GM23338 (cell line): Measurements from ENCODE around the gene CLASRP. TPM values are rescaled to one million over a fixed set of nuclear protein-coding genes. Genes with fewer than 3 reads are reported as not detected.

Experiments used
- ATAC-seq: fragments of 200-7000 bp; cut with Tn5 transposase; 3 replicates; pipeline ENCODE4 v1.9.1; 2020
- DNase-seq: peaks from one replicate; pipeline ENCODE4 v3.0.0-alpha.2; 2015; ENCODE audit warnings: low spot score
- H2AFZ ChIP-seq: fragments of 200-600 bp; sonication (generic); 2 replicates; pipeline ENCODE4 v1.8.0; 2016; ENCODE audit warnings: antibody characterized with exemption, mild to moderate bottlenecking, moderate library complexity
- H3F3A ChIP-seq: fragments of 200-600 bp; sonication (generic); replicated peaks from 2 replicates; pipeline ENCODE4 v1.8.0; 2017; ENCODE audit warnings: antibody characterized with exemption, mixed run types, low read depth
- H3K27ac ChIP-seq: fragments of 200-600 bp; sonication (generic); 2 replicates; pipeline ENCODE4 v1.6.1; 2016; ENCODE audit warnings: low read depth
- H3K27me3 ChIP-seq: fragments of 200-600 bp; sonication (generic); 2 replicates; pipeline ENCODE4 v1.8.0; 2016; ENCODE audit warnings: mild to moderate bottlenecking, mixed run types, moderate library complexity; ENCODE audit not compliant: insufficient read depth
- H3K36me3 ChIP-seq: fragments of 200-600 bp; sonication (generic); 2 replicates; pipeline ENCODE4 v1.8.0; 2016; ENCODE audit warnings: mild to moderate bottlenecking; ENCODE audit not compliant: insufficient read depth
- H3K4me1 ChIP-seq: fragments of 200-600 bp; sonication (generic); 2 replicates; pipeline ENCODE4 v1.8.0; 2016; ENCODE audit warnings: mild to moderate bottlenecking, moderate library complexity; ENCODE audit not compliant: insufficient read depth
- H3K4me2 ChIP-seq: fragments of 200-600 bp; sonication (generic); 2 replicates; pipeline ENCODE4 v1.7.1; 2017; ENCODE audit warnings: mixed run types
- H3K4me3 ChIP-seq: fragments of 200-600 bp; sonication (generic); 2 replicates; pipeline ENCODE4 v1.6.1; 2016; ENCODE audit warnings: mixed run types
- H3K79me2 ChIP-seq: fragments of 200-600 bp; sonication (generic); replicated peaks from 2 replicates; pipeline ENCODE4 v1.8.0; 2017; ENCODE audit warnings: mild to moderate bottlenecking; ENCODE audit not compliant: insufficient read depth
- H3K9me2 ChIP-seq: fragments of 200-600 bp; sonication (generic); 2 replicates; pipeline ENCODE4 v1.8.0; 2017; ENCODE audit not compliant: insufficient read depth
- H4K20me1 ChIP-seq: fragments of 200-600 bp; sonication (generic); replicated peaks from 2 replicates; pipeline ENCODE4 v1.8.0; 2017; ENCODE audit warnings: mild to moderate bottlenecking; ENCODE audit not compliant: insufficient read depth
- H3K27ac Mint-ChIP-seq: 2 replicates; pipeline ENCODE4 v1.8.0; 2020; ENCODE audit warnings: inconsistent platforms, mild to moderate bottlenecking, moderate library complexity, mixed read lengths
- H3K27me3 Mint-ChIP-seq: 3 replicates; pipeline ENCODE4 v1.8.0; 2022; ENCODE audit warnings: low read depth, mild to moderate bottlenecking, moderate library complexity, mixed read lengths, inconsistent platforms; ENCODE audit not compliant: insufficient read depth, poor library complexity
- H3K36me3 Mint-ChIP-seq: 3 replicates; pipeline ENCODE4 v1.8.0; 2021; ENCODE audit warnings: low read depth, mild to moderate bottlenecking, inconsistent platforms, moderate library complexity, mixed read lengths
- H3K4me1 Mint-ChIP-seq: 3 replicates; pipeline ENCODE4 v1.8.0; 2020; ENCODE audit warnings: mild to moderate bottlenecking, inconsistent platforms, mixed read lengths
- H3K4me3 Mint-ChIP-seq: 3 replicates; pipeline ENCODE4 v1.8.0; 2021; ENCODE audit warnings: moderate library complexity, mild to moderate bottlenecking, inconsistent platforms, mixed read lengths
- H3K9me3 Mint-ChIP-seq: 3 replicates; pipeline ENCODE4 v1.8.0; 2020; ENCODE audit warnings: moderate library complexity, mild to moderate bottlenecking, inconsistent platforms, mixed read lengths
- CREB1 ChIP-seq: fragments of 250-450 bp; sonication (Bioruptor Pico); IDR thresholded peaks from 2 replicates; pipeline ENCODE4 v1.5.0; 2020; ENCODE audit warnings: low read depth, mild to moderate bottlenecking, moderate library complexity
- ETS1 ChIP-seq: IDR thresholded peaks from 2 replicates; pipeline ENCODE4 v1.6.1; 2016; ENCODE audit warnings: antibody characterized with exemption
- EZH2 ChIP-seq: fragments of 200-600 bp; sonication (generic); IDR thresholded peaks from one replicate; pipeline ENCODE4 v1.8.0; 2017; ENCODE audit warnings: antibody characterized with exemption, mild to moderate bottlenecking, low read depth; ENCODE audit not compliant: unreplicated experiment
- EZH2phosphoT487 ChIP-seq: fragments of 200-600 bp; sonication (generic); IDR thresholded peaks from one replicate; pipeline ENCODE4 v1.8.1; 2018; ENCODE audit warnings: antibody characterized with exemption; ENCODE audit not compliant: unreplicated experiment
- JUNB ChIP-seq: IDR thresholded peaks from one replicate; pipeline ENCODE4 v1.6.1; 2016; ENCODE audit warnings: antibody characterized with exemption; ENCODE audit not compliant: unreplicated experiment
- NANOG ChIP-seq: IDR thresholded peaks from 2 replicates; pipeline ENCODE4 v1.6.1; 2016; ENCODE audit warnings: antibody characterized with exemption, borderline replicate concordance
- REST ChIP-seq: IDR thresholded peaks from one replicate; pipeline ENCODE4 v1.6.1; 2018; ENCODE audit warnings: antibody characterized with exemption; ENCODE audit not compliant: unreplicated experiment
- STAT1 ChIP-seq: IDR thresholded peaks from one replicate; pipeline ENCODE4 v1.6.1; 2016; ENCODE audit warnings: antibody characterized with exemption; ENCODE audit not compliant: unreplicated experiment
- ZNF114 ChIP-seq: fragments of 250-450 bp; sonication (Bioruptor Pico); IDR thresholded peaks from 2 replicates; pipeline ENCODE4 v1.5.0; 2020; ENCODE audit warnings: mild to moderate bottlenecking, moderate library complexity
- ZNF331 ChIP-seq: fragments of 250-450 bp; sonication (Bioruptor Pico); IDR thresholded peaks from 2 replicates; pipeline ENCODE4 v1.5.0; 2020; ENCODE audit warnings: low read depth, mild to moderate bottlenecking, moderate library complexity
- polyA plus RNA-seq: library from polyadenylated mRNA; unstranded; fragments of >200 nt; fragmentation: Nextera tagmentation; extraction: Ambion mirVana; gene quantifications from 2 replicates; pipeline ENCODE4 v1.2.1, GENCODE V29; 2016
- total RNA-seq: library from RNA; depleted of rRNA; stranded (reverse); fragments of >200 nt; shearing (Covaris generic); gene quantifications from 2 replicates; pipeline ENCODE4 v1.2.3, GENCODE V29; 2014

CLASRP gene
- total and polyA plus RNA-seq, 2 experiments from 2014 or later: 27.1 to 78.7 TPM

GRCh38 chr19:45070214-45070613 lies 31.4 kb downstream of the CLASRP start:
- DNase-seq: no peak
- Mint-ChIP-seq H3K9me3 (no peaks in the 10 kb centered on the region), H3K4me3 (no peak overlapping the region), H3K4me1 (peaks cover 10% of the 10 kb centered on the region; the same call in 2 of the 3 replicates), H3K27ac (no peak overlapping the region), H3K36me3 (peaks cover 50% of the 10 kb centered on the region), H3K27me3 (peaks cover 16% of the 10 kb centered on the region)
- peaks cover 14% of the 10 kb centered on the region; the same call in 1 of the 2 replicates for H3F3A ChIP-seq
- peaks cover 8% of the 10 kb centered on the region; the same call in 1 of the 2 replicates for H3K36me3 ChIP-seq
- peaks cover 17% of the 10 kb centered on the region for H4K20me1 ChIP-seq
- no peak overlapping the region for H3K27ac ChIP-seq
- H2AFZ ChIP-seq: no peak overlapping the region
- ATAC-seq: no peak
- H3K4me3 ChIP-seq: no peak overlapping the region
- TF ChIP-seq REST (no peak), ZNF331 (CRISPR knock-in tag) (no peak), JUNB (no peak), ETS1 (no peak), ZNF114 (CRISPR knock-in tag) (no peak), EZH2 (no peak), NANOG (no peak), CREB1 (CRISPR knock-in tag) (no peak)
- peaks cover 10% of the 10 kb centered on the region for H3K4me1 ChIP-seq
- peaks cover 31% of the 10 kb centered on the region for H3K79me2 ChIP-seq
- H3K4me2 ChIP-seq: no peak overlapping the region
- no peaks in the 10 kb centered on the region for H3K27me3 ChIP-seq
- no peaks in the 10 kb centered on the region for H3K9me2 ChIP-seq

- Mint-ChIP-seq H3K9me3 (no peaks in the 10 kb centered on the region), H3K27ac (no peak overlapping the region), H3K4me1 (peaks cover 10% of the 10 kb centered on the region; the same call in 2 of the 3 replicates), H3K27me3 (peaks cover 16% of the 10 kb centered on the region), H3K4me3 (no peak overlapping the region), H3K36me3 (peaks cover 45% of the 10 kb centered on the region)
- Histone ChIP-seq H3K27ac (no peak overlapping the region), H2AFZ (no peak overlapping the region), H3K9me2 (no peaks in the 10 kb centered on the region), H4K20me1 (peaks cover 17% of the 10 kb centered on the region), H3F3A (0 out of 2 replicates have a peak, but pooled peaks cover 16% of the 10 kb centered on the region), H3K4me1 (peaks cover 10% of the 10 kb centered on the region), H3K36me3 (peaks cover 8% of the 10 kb centered on the region; the same call in 1 of the 2 replicates), H3K27me3 (no peaks in the 10 kb centered on the region), H3K79me2 (peaks cover 30% of the 10 kb centered on the region), H3K4me3 (no peak overlapping the region), H3K4me2 (no peak overlapping the region)
- no peak for DNase-seq
- no peak for ATAC-seq
- no peak for TF ChIP-seq EZH2phosphoT487
- TF ChIP-seq CREB1 (CRISPR knock-in tag): no peak
- no peak for TF ChIP-seq ZNF331 (CRISPR knock-in tag)
- TF ChIP-seq STAT1: no peak
- TF ChIP-seq REST: no peak
- no peak for TF ChIP-seq ETS1
- no peak for TF ChIP-seq ZNF114 (CRISPR knock-in tag)
Observed at GRCh38 chr19:45070861-45071544, 32.2 kb downstream of the CLASRP start.
